GM12873 (cell line): ENCODE data around the gene IL12RB2.

ENCODE experiments used
- TF ChIP-seq, protein P1 (sequence below): IDR thresholded peaks from 2 replicates; pipeline ENCODE4 v1.5.1; 2012; ENCODE audit warnings: low read depth, mild to moderate bottlenecking, moderate library complexity, low read length, control low read depth; ENCODE audit not compliant: insufficient read depth; ENCODE audit errors: missing control alignments

The IL12RB2 gene

DNA sequence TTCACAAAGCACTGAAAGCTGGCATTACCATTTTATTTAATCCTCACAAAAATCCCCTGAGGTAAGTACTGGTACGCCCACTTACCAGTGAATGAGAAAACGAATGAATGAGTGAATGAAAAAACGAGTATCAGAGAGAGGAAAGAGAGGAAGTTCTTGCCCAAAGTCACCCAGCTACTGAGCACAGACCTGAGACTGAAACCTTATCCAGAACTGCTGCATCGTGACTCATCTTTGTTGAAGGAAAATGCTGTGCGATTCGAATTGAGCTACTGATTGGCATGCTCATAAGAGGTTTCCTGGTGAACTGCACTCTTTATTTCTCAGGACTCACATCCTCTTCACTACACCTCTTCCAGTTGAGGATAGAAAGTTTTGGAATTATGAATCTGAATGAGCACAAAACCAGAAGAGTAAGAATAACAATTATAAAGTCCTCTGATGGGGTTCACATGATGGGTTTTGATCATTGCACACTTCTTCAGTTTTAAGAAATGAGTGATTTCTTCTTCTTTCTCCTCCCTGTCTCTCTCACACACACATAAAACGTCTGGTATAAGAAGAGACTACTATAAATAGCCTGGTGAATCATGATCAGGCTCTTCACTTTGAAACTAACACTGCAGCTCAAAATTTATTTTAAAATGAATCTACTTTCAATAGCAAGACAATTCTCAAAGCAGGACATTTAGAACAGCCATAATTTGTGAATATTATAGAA is 32.1 kb downstream of the IL12RB2 start:
- TF ChIP-seq, protein P1, sequence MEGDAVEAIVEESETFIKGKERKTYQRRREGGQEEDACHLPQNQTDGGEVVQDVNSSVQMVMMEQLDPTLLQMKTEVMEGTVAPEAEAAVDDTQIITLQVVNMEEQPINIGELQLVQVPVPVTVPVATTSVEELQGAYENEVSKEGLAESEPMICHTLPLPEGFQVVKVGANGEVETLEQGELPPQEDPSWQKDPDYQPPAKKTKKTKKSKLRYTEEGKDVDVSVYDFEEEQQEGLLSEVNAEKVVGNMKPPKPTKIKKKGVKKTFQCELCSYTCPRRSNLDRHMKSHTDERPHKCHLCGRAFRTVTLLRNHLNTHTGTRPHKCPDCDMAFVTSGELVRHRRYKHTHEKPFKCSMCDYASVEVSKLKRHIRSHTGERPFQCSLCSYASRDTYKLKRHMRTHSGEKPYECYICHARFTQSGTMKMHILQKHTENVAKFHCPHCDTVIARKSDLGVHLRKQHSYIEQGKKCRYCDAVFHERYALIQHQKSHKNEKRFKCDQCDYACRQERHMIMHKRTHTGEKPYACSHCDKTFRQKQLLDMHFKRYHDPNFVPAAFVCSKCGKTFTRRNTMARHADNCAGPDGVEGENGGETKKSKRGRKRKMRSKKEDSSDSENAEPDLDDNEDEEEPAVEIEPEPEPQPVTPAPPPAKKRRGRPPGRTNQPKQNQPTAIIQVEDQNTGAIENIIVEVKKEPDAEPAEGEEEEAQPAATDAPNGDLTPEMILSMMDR = no peak

DNA sequence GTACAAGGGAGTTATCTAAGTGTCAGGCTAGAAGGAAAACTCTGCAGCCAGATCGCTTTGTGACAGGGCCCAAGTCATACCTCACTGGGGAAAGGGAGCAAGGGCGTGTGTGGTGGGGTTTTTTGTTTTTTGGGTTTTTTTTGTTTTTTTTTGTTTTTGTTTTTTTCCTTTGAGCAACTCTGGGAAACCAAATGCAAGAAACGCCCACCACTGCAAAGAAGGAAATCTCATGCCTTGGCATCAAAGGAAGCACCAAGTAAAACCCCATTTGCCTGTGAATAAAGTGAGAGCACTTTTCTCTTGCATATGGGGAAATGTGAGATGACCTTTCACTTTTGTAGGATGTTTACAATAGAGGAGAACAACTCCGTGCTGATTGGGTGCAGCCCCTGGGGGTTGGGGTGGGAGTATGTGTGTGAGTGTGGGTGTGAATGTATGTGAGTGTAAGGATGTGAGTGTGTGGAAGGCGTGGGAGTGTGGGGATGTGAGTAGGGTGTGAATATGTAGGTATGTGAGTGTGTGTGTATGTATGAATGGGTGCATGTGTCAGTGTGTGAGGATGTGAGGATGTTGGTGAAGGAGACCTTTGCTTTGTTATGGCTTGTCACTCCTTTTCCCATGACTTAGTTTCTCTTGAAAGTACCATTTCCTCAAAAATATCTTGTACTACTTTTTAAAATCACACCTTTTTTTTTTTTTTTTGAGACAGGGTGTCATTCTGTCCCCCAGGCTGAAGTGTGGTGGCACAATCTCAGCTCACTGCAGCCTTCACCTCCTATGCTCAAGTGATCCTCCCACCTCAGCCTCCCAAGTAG is 34.6 kb downstream of the IL12RB2 start:
- TF ChIP-seq, protein P1 = no peak

DNA sequence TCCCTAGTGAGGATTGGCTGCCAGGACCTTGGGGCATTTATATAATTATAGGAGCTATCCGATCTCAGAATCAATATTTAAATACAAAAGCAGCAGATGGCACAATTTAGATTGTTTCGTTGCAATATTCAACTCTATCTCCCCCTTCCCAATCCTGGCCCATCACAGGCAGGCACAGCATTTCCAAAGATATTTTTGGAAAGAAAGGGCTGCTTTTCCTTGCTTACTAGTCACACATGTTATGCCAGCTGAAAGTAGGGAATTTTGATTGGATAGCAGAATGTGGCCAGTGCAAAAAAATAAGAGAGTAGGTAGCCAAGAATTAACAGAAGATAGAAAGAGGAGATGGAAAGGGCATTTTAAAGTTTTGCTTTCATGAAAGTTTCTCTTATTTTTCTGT is 37.9 kb downstream of the IL12RB2 start:
- TF ChIP-seq, protein P1 = no peak

DNA sequence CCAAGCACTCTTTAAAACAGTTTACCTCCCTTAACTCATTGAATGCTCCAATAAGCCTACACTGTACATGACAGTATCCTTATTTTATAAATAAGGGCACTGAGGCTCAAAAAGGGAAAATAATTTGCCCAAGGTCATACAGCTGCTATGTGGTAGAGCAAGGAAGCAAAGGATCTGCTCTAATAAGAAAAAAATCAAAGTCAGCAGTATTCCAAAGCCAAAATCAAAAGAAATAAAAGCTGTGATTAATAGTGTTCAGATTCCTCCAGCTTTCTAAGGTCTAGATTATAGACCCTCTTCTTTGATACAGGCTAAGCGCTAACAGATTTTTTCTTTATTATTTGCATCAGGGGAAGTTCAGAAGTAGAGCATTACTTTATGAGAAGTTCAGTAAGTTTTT is 39.3 kb downstream of the IL12RB2 start:
- TF ChIP-seq, protein P1 = no peak

DNA sequence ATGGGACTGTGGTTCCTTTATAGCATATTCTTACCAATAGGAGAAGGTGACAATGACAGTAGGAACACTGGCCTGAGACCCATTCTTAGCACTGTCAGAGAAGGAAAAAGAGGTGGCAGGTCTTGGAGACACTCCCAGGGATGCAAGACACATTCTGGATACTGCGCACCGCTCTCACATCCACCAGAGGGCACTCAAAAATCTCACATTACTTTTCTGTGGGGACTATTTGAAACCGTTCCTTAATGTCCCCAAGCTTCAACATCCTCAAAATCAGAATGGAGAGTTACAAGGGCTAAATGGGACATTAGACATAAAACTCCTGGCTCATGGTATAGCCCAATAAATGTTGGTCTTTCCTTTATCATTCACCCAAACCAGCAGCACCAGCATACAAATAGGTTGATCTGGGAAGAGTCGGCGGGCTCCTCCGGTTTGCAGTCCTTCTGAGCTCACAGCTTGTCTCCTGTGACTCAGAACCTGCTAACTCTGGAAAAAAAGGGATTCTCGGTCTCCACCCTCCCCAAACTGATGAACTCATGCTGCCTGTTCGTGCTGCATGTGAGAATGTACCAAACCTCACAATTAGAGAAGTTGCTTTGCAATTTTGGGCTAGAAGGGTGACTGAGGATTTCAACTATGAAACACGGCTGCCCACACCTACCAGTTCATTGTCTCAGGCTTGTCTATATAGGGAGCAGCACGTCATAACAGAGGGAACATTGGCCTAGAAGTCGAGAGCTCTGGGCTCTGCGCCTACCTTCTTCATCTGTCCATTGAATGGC is 40.2 kb downstream of the IL12RB2 start:
- TF ChIP-seq, protein P1 = peak; percentile 77

DNA sequence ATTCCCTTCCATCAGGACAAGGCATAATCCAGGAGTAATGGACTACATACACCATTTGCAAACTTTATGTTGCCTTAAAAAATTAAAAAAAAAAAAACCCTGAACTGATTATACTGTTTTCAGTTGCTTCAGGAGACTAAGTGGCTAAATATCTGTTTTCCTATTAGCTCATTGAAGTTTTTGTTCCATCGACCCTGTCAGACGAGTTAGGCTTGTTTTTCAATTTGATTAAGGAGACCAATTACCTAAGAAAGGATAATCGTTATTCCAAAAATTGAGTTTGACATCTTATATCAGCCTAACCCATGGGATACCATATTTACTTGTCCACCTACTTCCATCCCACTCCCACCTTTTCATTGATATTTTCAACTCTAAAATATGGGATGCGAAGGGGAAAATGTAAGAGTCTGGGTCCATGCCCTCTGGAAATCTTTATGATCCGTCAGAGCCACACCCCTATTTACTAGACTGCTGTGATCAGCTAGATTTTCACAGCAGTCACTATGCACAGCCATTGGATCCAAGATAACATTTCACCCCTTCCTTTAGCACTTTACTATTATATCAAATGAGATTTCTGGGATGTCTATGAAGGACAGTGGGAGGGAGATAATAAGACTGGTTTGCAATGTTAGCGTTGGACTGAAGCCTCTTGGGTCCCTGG is 41.0 kb downstream of the IL12RB2 start:
- TF ChIP-seq, protein P1 = no peak

DNA sequence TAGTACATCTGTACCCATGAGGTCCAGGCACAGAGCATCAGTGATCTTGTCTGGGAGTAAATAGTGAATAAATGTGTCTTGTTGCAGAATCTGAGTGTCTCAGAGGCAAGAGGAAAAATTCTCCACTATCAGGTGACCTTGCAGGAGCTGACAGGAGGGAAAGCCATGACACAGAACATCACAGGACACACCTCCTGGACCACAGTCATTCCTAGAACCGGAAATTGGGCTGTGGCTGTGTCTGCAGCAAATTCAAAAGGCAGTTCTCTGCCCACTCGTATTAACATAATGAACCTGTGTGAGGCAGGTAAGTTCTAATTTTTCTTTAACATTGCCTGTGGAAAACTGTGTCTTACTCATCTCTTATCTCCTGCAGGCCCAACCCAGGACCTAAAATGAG is 43.1 kb downstream of the IL12RB2 start:
- TF ChIP-seq, protein P1 = no peak
